SU-DHL-6 (cell line): ENCODE measurements around the gene DNMBP.
"Not testable (repeated sequence)": the region's sequence is repeated elsewhere in the genome, so short reads cannot be mapped to it uniquely, and the experiment has no call there.

ENCODE experiments used
- H2AFZ ChIP-seq: fragments of 200-600 bp; sonication (generic); 2 replicates; pipeline ENCODE4 v1.6.1; 2014; ENCODE audit warnings: low read depth, mild to moderate bottlenecking, moderate library complexity, mixed read lengths, antibody characterized with exemption, low read length; ENCODE audit not compliant: severe bottlenecking
- H3F3A ChIP-seq: fragments of 200-600 bp; shearing (Covaris generic); 2 replicates; pipeline ENCODE4 v1.6.0; 2016; ENCODE audit warnings: antibody characterized with exemption, mild to moderate bottlenecking; ENCODE audit not compliant: insufficient read depth
- H3K27ac ChIP-seq: fragments of 200-600 bp; sonication (generic); 2 replicates; pipeline ENCODE4 v1.5.1; 2016; ENCODE audit warnings: low read depth, mild to moderate bottlenecking, low read length, moderate library complexity, mixed read lengths
- H3K27me3 ChIP-seq: fragments of 200-600 bp; sonication (generic), shearing (Covaris generic); 2 replicates; pipeline ENCODE4 v1.6.0; 2014; ENCODE audit warnings: mild to moderate bottlenecking, low read length
- H3K36me3 ChIP-seq: fragments of 200-600 bp; sonication (generic); 2 replicates; pipeline ENCODE4 v1.6.1; 2014; ENCODE audit warnings: mild to moderate bottlenecking, low read length, mixed read lengths
- H3K4me2 ChIP-seq: fragments of 300-600, 200-600 bp; shearing (Covaris generic), sonication (generic); 2 replicates; pipeline ENCODE4 v1.6.0; 2014; ENCODE audit warnings: low read length, low read depth, mild to moderate bottlenecking; ENCODE audit not compliant: poor library complexity, severe bottlenecking
- H3K4me3 ChIP-seq: fragments of 200-600 bp; sonication (generic); 2 replicates; pipeline ENCODE4 v1.5.1; 2014; ENCODE audit warnings: antibody characterized with exemption, low read length, mild to moderate bottlenecking, mixed read lengths; ENCODE audit not compliant: insufficient read depth, poor library complexity, severe bottlenecking
- H3K79me2 ChIP-seq: fragments of 200-600 bp; sonication (generic); 2 replicates; pipeline ENCODE4 v1.6.1; 2014; ENCODE audit warnings: mild to moderate bottlenecking, low read length, moderate library complexity; ENCODE audit not compliant: insufficient read depth
- H3K9ac ChIP-seq: fragments of 200-600 bp; sonication (generic); 2 replicates; pipeline ENCODE4 v1.7.0; 2014; ENCODE audit warnings: mild to moderate bottlenecking, low read length
- H3K9me2 ChIP-seq: fragments of 200-600 bp; sonication (generic); replicated peaks from 2 replicates; pipeline ENCODE4 v1.6.1; 2014; ENCODE audit warnings: low read length; ENCODE audit not compliant: insufficient read depth
- H3K9me3 ChIP-seq: fragments of 200-600 bp; sonication (generic); 2 replicates; pipeline ENCODE4 v1.6.1; 2014; ENCODE audit warnings: low read length, mixed read lengths; ENCODE audit not compliant: insufficient read depth
- H4K20me1 ChIP-seq: fragments of 200-600 bp; sonication (generic); 2 replicates; pipeline ENCODE4 v1.6.1; 2014; ENCODE audit warnings: low read depth, mild to moderate bottlenecking, antibody characterized with exemption, low read length, moderate library complexity, mixed read lengths
- EZH2phosphoT487 ChIP-seq: fragments of 200-600 bp; sonication (generic), shearing (Covaris generic); conservative IDR thresholded peaks from 2 replicates; pipeline ENCODE4 v1.6.1; 2018; ENCODE audit warnings: mild to moderate bottlenecking, antibody characterized with exemption, low read length, moderate library complexity, mixed read lengths
- TF ChIP-seq, protein P1 (sequence below): fragments of 200-600 bp; sonication (generic); IDR thresholded peaks from one replicate; pipeline ENCODE4 v1.5.1; 2017; ENCODE audit warnings: antibody characterized with exemption, mild to moderate bottlenecking, low read length, moderate library complexity; ENCODE audit not compliant: insufficient read depth, poor library complexity, severe bottlenecking

The DNMBP gene

GRCh38 chr10:99993701-99994689, 15.8 kb downstream of the DNMBP start:
- no peak overlapping the region for H3K4me2 ChIP-seq
- TF ChIP-seq EZH2phosphoT487: no peak
- TF ChIP-seq, protein P1, sequence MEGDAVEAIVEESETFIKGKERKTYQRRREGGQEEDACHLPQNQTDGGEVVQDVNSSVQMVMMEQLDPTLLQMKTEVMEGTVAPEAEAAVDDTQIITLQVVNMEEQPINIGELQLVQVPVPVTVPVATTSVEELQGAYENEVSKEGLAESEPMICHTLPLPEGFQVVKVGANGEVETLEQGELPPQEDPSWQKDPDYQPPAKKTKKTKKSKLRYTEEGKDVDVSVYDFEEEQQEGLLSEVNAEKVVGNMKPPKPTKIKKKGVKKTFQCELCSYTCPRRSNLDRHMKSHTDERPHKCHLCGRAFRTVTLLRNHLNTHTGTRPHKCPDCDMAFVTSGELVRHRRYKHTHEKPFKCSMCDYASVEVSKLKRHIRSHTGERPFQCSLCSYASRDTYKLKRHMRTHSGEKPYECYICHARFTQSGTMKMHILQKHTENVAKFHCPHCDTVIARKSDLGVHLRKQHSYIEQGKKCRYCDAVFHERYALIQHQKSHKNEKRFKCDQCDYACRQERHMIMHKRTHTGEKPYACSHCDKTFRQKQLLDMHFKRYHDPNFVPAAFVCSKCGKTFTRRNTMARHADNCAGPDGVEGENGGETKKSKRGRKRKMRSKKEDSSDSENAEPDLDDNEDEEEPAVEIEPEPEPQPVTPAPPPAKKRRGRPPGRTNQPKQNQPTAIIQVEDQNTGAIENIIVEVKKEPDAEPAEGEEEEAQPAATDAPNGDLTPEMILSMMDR: no peak
- H3F3A ChIP-seq: no peaks in the 10 kb centered on the region
- H2AFZ ChIP-seq: no peak overlapping the region
- no peak overlapping the region for H3K27ac ChIP-seq
- H3K79me2 ChIP-seq: no peaks in the 10 kb centered on the region
- H3K27me3 ChIP-seq: no peaks in the 10 kb centered on the region
- H4K20me1 ChIP-seq: no peaks in the 10 kb centered on the region
- no peak overlapping the region for H3K9ac ChIP-seq
- no peaks in the 10 kb centered on the region for H3K36me3 ChIP-seq
- no peaks in the 10 kb centered on the region for H3K9me2 ChIP-seq
- no peaks in the 10 kb centered on the region for H3K9me3 ChIP-seq
- no peak overlapping the region for H3K4me3 ChIP-seq

DNA sequence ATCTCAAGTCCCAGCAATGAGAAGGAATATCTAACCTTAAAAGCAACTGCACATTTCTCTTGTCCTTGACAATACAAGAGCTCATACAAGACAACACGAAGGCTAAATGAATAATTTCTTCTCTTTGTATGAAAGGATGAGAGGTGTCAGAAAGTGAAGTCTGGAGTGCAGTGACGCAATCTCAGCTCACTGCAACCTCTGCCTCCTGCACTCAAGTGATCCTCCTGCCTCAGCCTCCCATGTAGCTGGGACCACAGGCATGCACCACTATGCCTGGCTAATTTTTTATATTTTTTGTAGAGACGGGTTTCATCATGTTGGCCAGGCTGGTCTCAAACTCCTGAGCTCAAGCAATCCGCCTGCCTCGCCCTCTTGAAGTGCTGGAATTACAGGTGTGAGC, 24.1 kb downstream of the DNMBP start:
- H2AFZ ChIP-seq, H3K9me3 ChIP-seq, H3K9ac ChIP-seq, H3K4me2 ChIP-seq, H3K36me3 ChIP-seq, H3F3A ChIP-seq, H3K79me2 ChIP-seq, H4K20me1 ChIP-seq, H3K27ac ChIP-seq, H3K27me3 ChIP-seq, H3K9me2 ChIP-seq, H3K4me3 ChIP-seq: not testable (repeated sequence)

DNA sequence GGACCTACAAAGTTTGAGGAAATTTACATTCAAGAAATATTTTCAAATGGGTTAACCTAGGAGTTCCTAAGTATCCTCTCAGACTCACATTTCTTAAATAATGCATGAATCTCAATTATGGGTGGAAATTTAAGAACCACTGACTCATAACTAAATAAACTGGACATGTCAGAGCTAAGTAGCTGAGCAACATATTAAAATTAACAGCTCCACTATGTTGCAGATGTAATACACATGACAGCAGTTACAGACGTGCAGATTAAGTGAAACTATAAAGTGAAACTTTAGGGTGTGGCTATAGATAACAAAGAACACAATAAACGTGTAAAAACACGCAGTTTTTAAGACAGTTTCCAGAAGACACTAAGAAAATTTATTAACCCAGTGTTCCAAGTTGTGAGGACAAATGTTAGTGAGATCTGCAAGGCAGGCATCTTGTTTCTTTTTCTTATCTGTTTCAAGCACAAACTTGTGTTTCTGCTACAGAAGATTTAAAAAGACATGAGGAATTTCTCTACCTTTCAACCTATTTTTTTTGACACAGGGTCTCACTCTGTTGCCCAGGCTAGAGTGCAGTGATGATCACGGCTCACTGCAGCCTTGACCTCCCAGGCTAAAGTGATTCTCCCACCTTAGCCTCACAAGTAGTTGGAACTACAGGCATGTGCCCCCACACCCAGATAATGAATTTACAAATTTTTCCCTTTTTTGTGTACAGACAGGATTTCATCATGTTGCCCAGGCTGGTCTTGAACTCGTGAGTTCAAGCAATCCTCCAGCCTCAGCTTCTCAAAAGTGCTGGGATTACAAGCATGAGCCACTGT, 25.3 kb downstream of the DNMBP start:
- Histone ChIP-seq H3F3A (no peaks in the 10 kb centered on the region), H3K4me3 (no peak overlapping the region)

DNA sequence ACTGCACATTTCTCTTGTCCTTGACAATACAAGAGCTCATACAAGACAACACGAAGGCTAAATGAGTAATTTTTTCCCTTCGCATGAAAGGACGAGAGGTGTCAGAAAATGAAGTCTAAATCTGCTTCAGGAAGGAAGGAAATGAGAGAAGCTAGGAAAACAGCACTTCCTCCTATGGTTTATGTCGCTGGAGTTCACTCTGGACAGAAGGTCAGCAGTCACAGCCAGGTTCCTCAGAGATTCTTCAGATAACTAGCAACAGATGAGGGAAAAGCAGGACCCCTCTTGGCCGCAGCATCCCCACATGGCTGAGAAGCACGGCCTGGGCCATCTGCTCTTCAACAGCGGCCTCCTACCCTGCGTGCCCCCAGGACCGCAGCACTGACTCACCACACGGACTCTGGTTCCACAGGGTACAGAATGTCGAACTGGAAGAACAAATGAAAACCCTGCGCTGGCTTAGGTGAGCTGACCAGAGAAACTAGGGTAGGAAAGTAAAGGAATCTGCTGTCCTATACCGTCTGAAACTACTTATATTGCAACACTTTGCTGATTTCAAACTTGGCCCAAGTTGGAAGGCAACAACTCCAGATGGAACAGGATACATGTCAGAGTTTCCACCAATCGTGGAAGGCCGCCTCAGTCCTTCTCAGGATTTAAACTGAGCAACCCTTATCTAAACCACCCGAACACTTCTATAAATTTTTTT, 26.3 kb downstream of the DNMBP start:
- no peak for TF ChIP-seq EZH2phosphoT487
- TF ChIP-seq, protein P1: no peak
- Histone ChIP-seq H3K36me3 (no peaks in the 10 kb centered on the region), H3K9me2 (no peaks in the 10 kb centered on the region), H3K79me2 (no peaks in the 10 kb centered on the region), H3K27ac (no peak overlapping the region), H3K9me3 (no peaks in the 10 kb centered on the region), H3K27me3 (no peaks in the 10 kb centered on the region), H3F3A (no peaks in the 10 kb centered on the region), H3K9ac (no peak overlapping the region), H3K4me2 (peak overlapping the region; percentile 13), H3K4me3 (no peak overlapping the region), H2AFZ (no peak overlapping the region), H4K20me1 (no peaks in the 10 kb centered on the region)

More for the DNA sequence above, 25.3 kb downstream of the DNMBP start:
- no peak overlapping the region for H3K9ac ChIP-seq
- no peaks in the 10 kb centered on the region for H3K9me3 ChIP-seq
- H3K4me2 ChIP-seq: no peak overlapping the region
- H3K9me2 ChIP-seq: no peaks in the 10 kb centered on the region
- H4K20me1 ChIP-seq: no peaks in the 10 kb centered on the region
- H3K27me3 ChIP-seq: no peaks in the 10 kb centered on the region
- H3K27ac ChIP-seq: no peak overlapping the region
- H3K36me3 ChIP-seq: no peaks in the 10 kb centered on the region
- no peaks in the 10 kb centered on the region for H3K79me2 ChIP-seq
- no peak overlapping the region for H2AFZ ChIP-seq
- TF ChIP-seq EZH2phosphoT487: no peak
